HG03469 (cell line): ENCODE data around the gene UBE3D.
"Not testable (repeated sequence)": the region's sequence is repeated elsewhere in the genome, so short reads cannot be mapped to it uniquely, and the experiment has no call there.

Source experiments
- ATAC-seq: cut with Tn5 transposase; IDR thresholded peaks from one replicate; pipeline ENCODE4 v1.9.1; 2021; ENCODE audit warnings: mild to moderate bottlenecking, moderate library complexity, moderate number of reproducible peaks; ENCODE audit not compliant: unreplicated experiment

The UBE3D gene

DNA sequence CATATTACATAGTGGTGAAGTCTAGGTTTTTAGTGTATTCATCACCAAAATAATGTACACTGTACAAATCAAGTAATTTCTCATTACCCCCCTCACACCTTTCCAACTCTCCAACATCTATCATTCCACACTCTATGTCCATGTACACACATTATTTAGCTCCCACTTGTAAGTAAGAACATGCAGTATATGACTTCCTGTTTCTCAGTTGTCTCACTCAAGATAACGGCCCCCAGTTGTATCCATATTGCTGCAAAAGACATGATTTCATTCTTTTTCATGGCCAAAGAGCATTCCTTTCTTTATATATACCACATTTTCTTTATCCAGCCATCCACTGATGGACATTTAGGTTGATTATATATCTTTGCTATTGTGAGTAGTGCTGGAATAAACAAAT, 86.0 kb downstream of the UBE3D start:
- ATAC-seq, result no peak

DNA sequence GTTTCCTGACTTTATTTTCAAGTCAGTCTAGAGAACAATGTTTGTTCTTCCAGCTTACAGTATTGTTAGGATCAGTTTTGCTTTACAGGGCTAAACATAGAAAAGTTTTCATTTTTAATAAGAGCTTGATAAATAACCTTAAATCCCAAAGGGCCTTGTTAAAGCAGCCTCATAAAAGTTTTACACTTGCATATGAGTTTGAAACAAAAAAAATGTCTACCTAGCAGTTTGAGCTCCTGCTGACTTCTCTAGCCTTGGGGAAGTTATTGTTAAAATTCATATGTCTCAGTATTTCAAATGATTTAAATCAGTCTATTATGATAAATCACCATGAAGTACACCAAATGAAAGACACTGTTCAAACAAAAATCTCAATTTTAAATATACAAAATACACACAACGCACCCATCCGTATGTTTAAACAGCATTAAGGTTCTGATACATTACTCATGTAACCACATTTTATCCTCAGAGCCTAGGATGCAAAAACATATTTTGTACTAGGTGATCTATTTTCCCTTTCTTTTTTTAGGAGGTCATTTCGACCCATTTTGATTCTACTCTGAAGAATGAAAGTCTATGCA, 87.2 kb downstream of the UBE3D start:
- ATAC-seq, result no peak

DNA sequence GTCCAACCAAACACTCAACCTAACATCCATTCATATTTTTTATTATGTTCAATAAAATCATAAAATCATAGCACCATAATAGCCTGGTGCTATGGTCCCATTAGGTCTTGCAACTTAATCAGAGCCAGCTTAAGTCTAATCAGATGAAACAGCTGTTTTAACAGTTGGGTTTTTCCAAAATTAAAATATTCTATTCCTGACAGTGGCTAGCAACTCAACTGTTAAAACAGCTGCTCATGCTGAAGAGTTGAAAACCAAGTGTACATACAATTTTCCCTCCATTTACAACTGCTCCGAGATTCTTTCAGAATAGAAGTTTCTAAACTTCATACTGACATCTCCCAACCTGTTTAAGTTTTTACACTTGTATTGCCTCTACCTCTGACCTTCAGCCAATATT, 89.5 kb downstream of the UBE3D start:
- no peak for ATAC-seq

DNA sequence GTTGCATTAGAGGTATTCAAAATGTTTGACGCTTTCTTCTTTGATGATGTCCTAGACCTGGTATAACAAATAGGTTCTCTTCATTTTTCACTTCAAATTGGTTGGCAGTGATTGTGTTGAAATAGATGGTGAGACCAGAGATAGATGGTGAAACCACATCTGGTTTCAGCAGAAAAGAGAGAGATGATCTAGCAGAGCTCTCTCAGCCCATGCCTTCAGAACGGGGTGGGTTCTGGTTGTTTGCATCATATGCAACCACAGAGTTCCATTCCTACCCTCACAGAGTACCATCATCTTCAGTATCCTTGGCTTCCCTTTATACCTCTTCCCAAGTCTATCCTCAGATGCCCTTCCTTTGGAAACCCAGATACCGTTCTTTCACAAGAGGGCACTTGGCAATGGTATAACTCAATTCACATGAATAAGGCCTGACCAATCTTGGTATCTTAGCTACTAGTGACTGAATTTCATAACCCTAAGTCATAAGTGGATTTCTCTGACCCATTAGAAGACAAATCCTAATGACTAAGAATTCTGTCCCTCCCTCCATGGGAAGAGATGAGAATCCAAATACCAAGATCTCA, 93.7 kb downstream of the UBE3D start:
- ATAC-seq, result no peak

DNA sequence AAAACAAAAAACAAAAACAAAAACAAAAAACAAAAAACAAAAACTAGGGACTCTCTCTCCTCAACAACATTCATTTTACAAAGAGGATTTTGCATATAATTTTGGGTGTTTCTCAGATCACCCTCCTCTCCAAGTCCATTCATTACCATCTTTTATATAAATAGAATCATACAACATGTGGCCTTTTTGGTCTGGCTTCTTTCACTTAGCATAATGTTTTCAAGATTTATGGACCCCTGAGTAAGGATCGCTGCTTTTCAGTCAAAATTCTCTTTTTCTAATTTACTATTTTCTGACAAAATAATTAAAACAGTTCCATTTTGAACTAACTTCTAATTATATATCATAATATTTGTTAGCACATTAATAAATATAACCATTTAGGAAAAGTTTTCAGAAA, 94.8 kb downstream of the UBE3D start:
- no peak for ATAC-seq

DNA sequence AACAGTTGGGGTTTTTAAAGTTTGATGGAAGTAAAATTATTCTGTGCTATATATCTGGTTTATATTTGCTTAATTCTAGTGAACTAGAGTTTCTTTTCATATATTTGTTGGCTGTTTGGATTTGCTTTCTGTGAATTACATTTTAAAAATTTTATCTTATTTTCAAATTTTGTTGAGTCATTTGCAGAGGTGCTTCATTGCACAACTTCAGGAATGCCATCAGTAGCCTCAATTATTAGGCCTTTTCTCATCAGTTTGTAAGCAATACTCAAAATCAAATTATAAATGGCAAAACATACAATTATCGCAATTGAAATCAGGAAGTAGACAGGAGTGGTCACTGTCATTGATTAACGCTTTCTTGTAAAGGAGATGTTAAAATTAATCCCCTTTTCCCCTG, 96.9 kb downstream of the UBE3D start:
- ATAC-seq, result no peak

DNA sequence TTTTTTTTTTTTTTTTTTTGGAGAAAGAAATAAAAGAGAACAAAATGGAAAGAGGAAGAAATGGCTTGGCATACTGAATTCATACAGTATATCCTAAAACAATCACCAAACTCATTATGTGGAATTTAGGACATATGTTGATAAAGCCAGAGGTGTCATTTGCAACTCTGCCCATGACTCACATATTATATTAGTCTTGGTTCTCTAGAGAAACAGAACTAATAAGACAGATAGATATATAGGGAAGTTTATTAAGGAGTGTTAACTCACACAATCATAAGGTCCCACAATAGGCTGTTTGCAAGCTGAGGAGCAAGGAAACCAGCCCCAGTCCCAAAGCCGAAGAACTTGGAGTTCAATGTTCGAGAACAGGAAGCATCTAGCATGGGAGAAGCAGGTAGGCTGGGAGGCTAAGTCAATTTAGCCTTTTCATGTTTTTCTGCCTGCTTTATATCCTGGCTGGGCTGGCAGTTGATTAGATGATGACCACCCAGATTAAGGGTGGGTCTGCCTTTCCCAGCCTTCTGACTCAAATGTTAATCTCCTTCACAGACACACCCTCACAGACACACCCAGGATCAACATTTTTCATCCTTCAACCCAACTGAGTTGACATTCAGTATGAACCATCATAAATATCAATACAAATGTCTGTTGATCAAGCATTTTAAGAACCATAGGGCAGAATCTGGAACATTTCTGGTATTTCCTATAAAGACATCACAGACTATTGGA, 102.3 kb downstream of the UBE3D start:
- ATAC-seq, result no peak

DNA sequence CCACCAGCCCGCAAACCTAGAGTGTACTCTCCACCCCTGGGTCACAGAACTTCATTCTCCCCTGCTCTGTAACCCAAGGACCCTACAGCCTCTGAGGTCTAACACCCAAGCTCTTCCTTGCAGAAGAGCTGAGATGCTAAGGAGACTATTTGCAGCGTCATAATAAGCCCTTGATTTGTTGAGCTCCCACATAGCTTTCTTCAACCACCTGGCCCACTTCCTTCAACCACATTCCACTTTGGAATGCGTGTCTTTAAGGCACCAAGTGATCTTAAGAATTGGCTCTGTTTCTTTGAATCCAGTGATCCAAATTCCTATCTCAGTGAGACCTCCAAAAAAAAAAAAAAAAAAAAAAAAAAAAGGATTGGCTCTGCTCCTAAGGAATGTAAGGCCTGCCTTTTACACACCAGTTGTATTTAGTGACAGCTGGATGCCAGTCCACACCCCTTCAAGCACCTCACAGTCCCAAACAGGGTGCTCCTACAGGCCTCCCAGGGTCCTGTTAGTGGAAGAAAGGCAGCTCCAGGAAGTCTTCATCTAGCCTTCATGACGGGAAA, 106.2 kb downstream of the UBE3D start:
- no peak for ATAC-seq

DNA sequence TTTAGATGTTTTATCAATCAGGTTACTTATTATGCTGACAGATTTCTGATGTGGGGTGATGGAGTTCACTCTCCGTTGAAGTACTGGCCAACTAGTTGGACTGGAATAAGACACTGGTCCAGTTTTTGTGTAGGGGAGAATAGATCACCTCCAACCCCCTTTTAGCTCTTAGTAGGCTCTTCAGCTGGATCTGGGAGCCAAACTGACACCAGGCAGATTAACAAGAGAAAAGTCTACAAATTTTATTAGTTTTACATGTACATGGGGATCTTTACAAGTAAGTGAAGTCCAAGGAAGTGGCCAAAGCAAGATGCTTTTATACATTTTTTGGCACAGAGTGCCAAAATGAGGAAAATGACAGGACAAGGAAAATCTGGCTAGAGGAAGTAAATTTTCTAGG, 107.1 kb downstream of the UBE3D start:
- no peak for ATAC-seq

DNA sequence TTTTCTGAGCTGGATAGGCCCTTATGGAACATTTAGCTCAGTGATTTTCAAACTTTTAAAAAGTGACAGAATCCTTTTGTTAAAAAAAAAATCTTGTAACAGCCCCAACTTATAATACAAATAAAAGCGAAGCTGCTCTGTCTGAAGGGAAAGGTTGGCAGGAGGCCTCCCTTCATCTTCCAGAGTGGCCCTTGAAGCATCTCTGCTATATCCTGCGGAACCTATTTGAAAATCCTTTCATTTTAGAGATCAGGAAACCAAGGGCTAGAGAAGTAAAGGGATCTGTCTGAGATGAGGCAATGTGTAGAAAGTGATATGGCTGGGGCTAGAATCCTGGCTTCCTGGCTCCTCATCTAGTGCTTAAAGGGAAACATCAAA, 107.8 kb downstream of the UBE3D start:
- no peak for ATAC-seq

DNA sequence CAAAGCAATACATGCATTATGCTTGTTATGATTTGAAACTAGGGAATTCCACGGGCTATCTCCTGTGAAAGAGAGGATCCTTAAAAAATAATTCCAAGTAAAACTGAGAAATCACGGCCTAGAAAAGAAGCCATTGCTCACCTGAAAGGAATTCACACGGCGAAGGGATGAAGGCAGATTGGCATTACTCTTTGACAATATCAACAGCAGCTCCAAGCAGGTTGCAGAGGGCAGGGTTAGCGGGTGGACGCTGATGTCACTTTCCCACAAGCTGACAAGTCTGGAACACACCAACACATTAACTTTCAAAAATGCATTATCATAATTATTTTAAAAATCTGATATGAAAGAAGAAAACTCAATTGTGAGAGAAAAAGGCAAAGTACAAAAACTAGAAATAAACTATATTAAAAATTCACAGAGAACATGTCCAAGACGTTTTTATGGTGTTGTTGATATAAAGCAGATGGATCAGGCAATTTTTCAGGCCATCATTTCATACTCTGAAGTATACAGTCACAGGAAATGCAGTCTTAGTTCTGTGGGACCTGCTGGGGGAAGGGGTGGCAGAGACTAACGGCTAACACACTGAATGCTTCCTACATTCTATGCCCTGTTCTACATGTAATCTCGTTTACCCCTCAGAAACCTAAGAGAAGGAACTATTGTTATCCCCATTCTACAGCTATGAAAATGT, 108.3 kb downstream of the UBE3D start:
- ATAC-seq, result no peak

DNA sequence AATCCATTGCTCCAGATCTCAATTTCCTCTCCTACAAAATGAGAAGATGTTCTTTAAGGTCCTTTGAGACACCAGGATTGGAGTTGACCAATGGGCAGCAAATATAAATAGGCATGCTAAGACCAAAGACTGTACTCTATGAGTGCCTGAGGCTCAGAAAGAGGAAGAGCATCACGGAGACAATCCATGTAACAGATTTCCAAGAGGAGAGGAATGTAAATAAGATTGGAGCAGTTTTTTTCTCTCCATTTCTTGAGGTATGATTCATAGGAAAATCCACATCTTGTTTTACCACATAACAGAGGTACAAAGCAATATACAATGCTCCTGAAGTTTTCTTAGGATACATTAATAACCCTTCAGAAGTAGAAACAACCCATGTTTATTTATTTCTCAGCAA, 109.8 kb downstream of the UBE3D start:
- ATAC-seq, result no peak

DNA sequence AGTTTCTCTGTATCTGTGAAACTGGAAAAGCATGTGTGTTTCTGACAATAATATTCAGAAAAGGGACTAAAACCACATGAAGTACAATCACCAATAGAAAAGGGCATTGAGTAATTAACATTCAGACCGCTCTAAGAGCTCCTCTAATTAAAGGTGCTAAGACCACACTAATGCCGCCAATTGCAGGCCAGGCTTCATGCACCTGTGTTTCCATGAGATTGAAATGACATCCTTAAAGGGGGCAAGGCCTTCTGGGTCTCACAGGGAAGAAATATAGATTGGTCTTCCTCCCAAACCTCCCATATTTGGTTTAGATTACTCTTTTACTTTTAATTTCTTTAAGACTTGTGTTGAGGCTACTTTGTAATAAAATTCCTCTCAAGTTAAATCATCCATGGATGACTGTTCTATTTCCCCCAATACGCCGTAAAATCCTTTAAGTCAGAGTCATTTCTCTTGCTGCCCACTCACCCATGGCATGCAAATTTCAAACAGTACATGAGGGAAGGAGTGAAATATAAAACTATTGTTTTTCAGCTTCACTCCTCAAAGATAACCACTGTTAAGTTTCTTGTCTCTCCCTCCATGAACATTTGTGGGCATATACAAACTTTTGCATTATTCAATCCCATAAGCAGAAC, 110.6 kb downstream of the UBE3D start:
- ATAC-seq, result peak; percentile 88

DNA sequence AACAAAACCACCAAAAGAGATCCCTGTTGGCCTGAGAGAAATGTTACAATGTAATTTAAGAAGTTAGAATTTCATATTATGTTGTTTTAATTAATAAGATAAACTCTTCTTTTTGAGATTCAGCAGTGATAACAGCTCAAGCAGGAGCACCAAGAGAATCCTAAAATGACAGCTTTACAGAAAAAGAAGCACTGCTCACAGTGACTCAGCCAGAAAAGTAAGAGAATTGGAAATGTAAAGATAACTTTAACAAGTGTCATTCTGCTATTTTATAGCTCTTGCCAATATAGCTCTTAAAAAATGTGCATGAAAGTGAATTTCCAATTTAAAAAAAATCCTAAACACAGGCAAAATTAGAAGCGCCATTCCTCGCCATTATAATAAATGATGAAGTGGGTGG, 111.3 kb downstream of the UBE3D start:
- no peak for ATAC-seq

DNA sequence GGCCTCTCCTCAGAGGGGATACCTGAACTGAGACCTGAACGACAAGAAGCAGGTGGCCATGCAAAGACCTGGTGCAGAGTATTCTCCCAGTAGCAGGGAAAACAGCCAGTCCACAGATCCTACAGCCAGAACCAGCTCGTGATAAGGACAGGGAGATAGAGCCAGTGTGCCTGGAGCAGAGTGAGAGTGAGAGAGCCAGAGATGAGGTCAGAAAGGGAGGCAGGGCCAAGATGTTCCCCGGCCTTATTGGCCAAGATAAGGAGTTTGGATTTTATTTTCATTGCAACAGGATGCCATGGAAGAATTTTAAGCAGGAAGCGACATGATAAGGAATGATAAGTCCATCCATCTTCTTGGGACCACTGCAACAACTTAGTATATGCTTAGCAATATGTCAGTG, 111.8 kb downstream of the UBE3D start:
- no peak for ATAC-seq

DNA sequence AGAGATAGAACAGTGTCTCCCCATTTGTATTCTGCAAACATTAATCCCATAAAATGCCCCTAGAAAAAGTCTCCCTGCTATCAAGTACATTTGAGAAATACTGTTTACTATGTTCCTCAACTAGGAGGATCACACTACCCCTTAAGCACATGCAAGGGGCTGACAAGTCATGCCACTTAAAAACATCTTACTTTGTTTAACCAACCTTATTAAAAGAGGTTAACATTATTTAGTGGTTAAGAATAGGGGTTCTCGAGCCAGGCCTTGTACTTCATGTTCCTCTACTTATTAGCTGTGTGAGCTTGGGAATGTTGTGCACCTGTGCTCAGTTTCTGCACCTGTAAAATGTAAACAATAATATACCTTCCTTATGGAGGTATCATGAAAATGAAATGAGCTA, 113.7 kb downstream of the UBE3D start:
- ATAC-seq, result no peak

DNA sequence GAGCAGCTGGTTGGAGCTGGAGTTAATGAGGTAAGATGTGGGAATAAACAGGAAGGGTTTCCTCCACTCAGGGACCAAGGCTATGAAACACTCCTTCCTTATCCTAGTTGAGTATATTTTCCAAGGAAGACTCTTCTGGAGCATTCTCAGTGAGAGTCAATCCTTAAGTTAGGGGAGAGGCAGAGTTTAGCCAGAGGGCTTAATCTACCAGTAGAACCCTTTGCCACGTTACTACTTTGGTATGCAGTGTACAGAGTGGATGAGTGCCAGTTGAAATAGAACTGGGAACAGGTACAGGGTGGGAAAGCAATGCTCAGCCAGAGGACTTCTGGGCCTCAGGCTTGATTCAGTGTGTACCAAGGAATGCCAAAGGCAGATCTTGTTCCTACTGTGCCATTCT, 114.3 kb downstream of the UBE3D start:
- ATAC-seq, result no peak

DNA sequence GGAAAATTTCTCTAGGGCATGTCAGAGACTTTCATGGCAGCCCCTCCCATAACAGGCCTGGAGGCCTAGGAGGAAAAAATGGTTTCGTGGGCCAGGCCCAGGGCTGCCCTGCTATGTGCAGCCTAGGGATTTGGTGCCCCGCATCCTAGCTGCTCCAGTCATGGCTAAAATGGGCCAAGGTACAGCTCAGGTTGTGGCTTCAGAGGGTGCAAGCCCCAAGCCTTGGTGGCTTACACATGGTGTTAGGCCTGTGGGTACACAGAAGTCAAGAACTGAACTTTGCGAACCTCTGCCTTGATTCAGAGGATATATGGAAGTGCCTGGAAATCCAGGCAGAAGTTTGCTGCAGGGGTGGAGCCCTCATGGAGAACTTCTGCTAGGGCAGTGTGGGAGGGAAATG, 134.7 kb downstream of the UBE3D start:
- ATAC-seq, result not testable (repeated sequence)

DNA sequence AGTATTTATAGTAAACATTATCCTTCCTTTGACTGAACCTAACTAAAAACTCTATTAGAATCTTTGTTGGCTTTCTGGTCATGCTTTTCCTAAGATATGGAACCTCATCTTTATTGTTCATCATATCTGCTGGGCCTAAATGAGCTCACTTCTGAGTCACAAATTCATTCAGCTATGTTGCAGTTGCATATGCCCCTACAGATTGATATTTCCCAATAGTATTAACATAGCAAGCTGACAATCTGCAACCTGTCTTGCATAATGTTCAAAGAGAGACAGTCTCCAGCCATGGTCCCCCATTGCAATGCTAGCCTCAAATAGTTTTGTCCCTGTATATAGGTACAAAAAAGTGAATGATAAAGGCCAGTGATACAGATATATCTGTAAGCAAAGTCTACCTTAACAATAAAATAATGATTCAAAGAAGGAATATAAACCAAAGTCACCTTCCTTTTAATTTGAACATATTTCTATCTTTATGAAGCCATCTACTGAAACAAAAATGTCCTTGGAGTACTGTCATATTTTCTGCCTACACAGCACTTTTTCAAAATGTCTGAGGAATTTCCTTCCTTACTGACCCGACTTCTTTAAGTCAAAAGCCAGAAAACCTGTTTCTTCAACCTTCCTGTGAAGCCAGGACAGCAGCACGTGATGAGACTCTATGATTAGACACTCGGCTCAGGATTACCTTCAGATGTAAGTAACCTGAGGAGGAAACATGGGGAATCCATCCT, 140.7 kb downstream of the UBE3D start:
- no peak for ATAC-seq

DNA sequence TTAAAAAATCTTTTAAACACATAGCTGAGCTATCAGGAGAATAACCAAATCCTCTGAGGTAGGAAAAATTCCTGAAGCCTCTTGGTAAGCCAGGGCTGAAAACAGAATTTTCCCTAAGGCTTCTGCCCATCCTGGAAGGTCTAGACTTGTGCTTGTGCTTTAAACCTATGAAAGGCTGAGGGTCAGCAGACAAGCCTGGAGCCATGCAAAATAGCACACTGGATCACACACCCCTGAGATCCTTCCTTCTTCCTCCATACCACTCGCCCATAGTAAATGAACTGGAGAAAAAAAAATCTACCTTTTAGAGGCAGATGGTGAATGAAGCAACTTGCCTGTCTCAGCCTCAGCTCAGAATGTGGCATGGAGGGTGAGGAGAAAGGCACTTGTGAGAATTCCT, 144.4 kb downstream of the UBE3D start:
- no peak for ATAC-seq
